Neural progenitor cell (in vitro differentiated cells): Measurements from ENCODE around the gene CLEC4G. TPM values are rescaled to one million over a fixed set of nuclear protein-coding genes. Genes with fewer than 3 reads are reported as not detected.

Source experiments
- DNase-seq: peaks from one replicate; pipeline ENCODE4 v3.0.0-alpha.2; 2016; ENCODE audit warnings: low spot score
- H2AFZ ChIP-seq: fragments of 200-600 bp; sonication (generic); replicated peaks from 2 replicates; pipeline ENCODE4 v1.6.1; 2016; ENCODE audit warnings: antibody characterized with exemption
- H3F3A ChIP-seq: fragments of 200-600 bp; sonication (generic); 2 replicates; pipeline ENCODE4 v1.6.1; 2016; ENCODE audit warnings: antibody characterized with exemption, low read depth
- H3K27ac ChIP-seq: fragments of 200-600 bp; sonication (generic); 2 replicates; pipeline ENCODE4 v1.5.1; 2016; ENCODE audit warnings: mild to moderate bottlenecking
- H3K27me3 ChIP-seq: fragments of 200-600 bp; sonication (generic); 2 replicates; pipeline ENCODE4 v1.6.1; 2016; ENCODE audit warnings: mild to moderate bottlenecking, moderate library complexity
- H3K36me3 ChIP-seq: fragments of 200-600 bp; sonication (generic); 2 replicates; pipeline ENCODE4 v1.5.1; 2016
- H3K4me1 ChIP-seq: fragments of 200-600 bp; sonication (generic); 2 replicates; pipeline ENCODE4 v1.6.1; 2016; ENCODE audit warnings: mixed run types
- H3K4me2 ChIP-seq: fragments of 200-600 bp; sonication (generic); 2 replicates; pipeline ENCODE4 v1.6.1; 2016
- H3K4me3 ChIP-seq: fragments of 200-600 bp; sonication (generic); 2 replicates; pipeline ENCODE4 v1.5.1; 2016
- H3K79me2 ChIP-seq: fragments of 200-600 bp; sonication (generic); 2 replicates; pipeline ENCODE4 v1.6.1; 2016; ENCODE audit warnings: low read depth
- H3K9ac ChIP-seq: fragments of 200-600 bp; sonication (generic); 2 replicates; pipeline ENCODE4 v1.6.1; 2016
- H3K9me3 ChIP-seq: fragments of 200-600 bp; sonication (generic); 2 replicates; pipeline ENCODE4 v1.5.1; 2016; ENCODE audit warnings: low read depth
- H4K20me1 ChIP-seq: fragments of 200-600 bp; sonication (generic); 2 replicates; pipeline ENCODE4 v1.6.1; 2016; ENCODE audit warnings: low read depth
- H3K27ac Mint-ChIP-seq: 3 replicates; pipeline ENCODE4 v1.8.0; 2021; ENCODE audit warnings: mixed read lengths
- H3K27me3 Mint-ChIP-seq: 2 replicates; pipeline ENCODE4 v1.8.0; 2022; ENCODE audit warnings: low read depth, mild to moderate bottlenecking, inconsistent platforms, moderate library complexity, mixed read lengths; ENCODE audit not compliant: insufficient read depth
- H3K36me3 Mint-ChIP-seq: 3 replicates; pipeline ENCODE4 v1.8.0; 2021; ENCODE audit warnings: mixed read lengths
- H3K4me1 Mint-ChIP-seq: 3 replicates; pipeline ENCODE4 v1.8.0; 2021; ENCODE audit warnings: mixed read lengths
- H3K4me3 Mint-ChIP-seq: 3 replicates; pipeline ENCODE4 v1.8.0; 2021; ENCODE audit warnings: mild to moderate bottlenecking, moderate library complexity, mixed read lengths
- H3K9me3 Mint-ChIP-seq: 3 replicates; pipeline ENCODE4 v1.8.0; 2020; ENCODE audit warnings: mixed read lengths
- CTCF ChIP-seq: fragments of 200-600 bp; sonication (generic); IDR thresholded peaks from 2 replicates; pipeline ENCODE4 v1.5.1; 2017; ENCODE audit warnings: antibody characterized with exemption, mild to moderate bottlenecking
- EZH2 ChIP-seq: fragments of 200-600 bp; sonication (generic); IDR thresholded peaks from 2 replicates; pipeline ENCODE4 v1.6.1; 2017; ENCODE audit warnings: antibody characterized with exemption, mild to moderate bottlenecking, moderate library complexity
- EZH2phosphoT487 ChIP-seq: fragments of 200-600 bp; sonication (generic); IDR thresholded peaks from 2 replicates; pipeline ENCODE4 v1.6.1; 2017; ENCODE audit warnings: antibody characterized with exemption
- total RNA-seq: library from RNA; depleted of rRNA; stranded (reverse); fragments of >200 nt; gene quantifications from 2 replicates; pipeline ENCODE4 v1.2.3, GENCODE V29; 2015; ENCODE audit warnings: low replicate concordance

CLEC4G gene
- total RNA-seq, 1 donor from 2014 or later, result not detected

GRCh38 chr19:7744871-7745650, 13.2 kb upstream of the CLEC4G start:
- Histone ChIP-seq H3F3A (no peaks in the 10 kb centered on the region), H3K9me3 (no peaks in the 10 kb centered on the region), H3K4me3 (no peak overlapping the region), H3K4me1 (no peaks in the 10 kb centered on the region), H2AFZ (no peak overlapping the region), H3K27ac (no peak overlapping the region), H3K9ac (no peak overlapping the region), H3K36me3 (no peaks in the 10 kb centered on the region), H4K20me1 (no peaks in the 10 kb centered on the region), H3K79me2 (no peaks in the 10 kb centered on the region), H3K27me3 (peaks cover 21% of the 10 kb centered on the region), H3K4me2 (no peak overlapping the region)
- no peaks in the 10 kb centered on the region for H3K4me1 Mint-ChIP-seq
- TF ChIP-seq EZH2 (no peak), EZH2phosphoT487 (no peak), CTCF (no peak)
- no peak for DNase-seq
- peaks cover 17% of the 10 kb centered on the region for H3K27me3 Mint-ChIP-seq
- no peak overlapping the region for H3K4me3 Mint-ChIP-seq
- H3K27ac Mint-ChIP-seq, result no peak overlapping the region
- H3K9me3 Mint-ChIP-seq, result peaks cover 4% of the 10 kb centered on the region
- H3K36me3 Mint-ChIP-seq, result no peaks in the 10 kb centered on the region

DNA sequence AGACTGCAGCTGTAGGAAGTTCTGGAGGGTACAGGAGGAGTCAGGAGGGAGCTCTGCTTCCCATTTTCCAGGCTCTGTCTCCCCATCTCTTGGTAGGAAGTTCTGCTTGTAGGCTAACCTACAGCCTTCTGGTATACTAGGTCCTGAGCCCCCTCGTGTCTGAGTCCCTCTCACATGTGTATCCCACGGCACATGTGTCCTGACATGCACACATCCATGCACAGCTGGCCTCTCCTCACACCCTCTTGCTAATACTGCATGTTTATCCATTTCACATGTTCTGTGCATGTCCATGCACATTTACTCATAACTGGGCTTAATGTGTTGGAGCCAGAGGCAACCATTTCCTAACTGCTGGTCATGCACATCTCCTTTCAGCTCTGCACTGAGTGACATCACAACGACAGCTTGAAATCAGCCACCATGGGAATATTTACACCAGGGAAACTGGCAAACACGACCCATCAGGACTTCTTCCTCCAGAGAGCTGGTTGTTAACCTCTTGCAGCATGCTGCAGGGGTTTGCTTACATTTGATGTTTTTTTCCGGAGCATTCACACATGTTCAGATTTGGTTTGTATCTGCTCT, 12.4 kb upstream of the CLEC4G start:
- no peaks in the 10 kb centered on the region for H3K36me3 Mint-ChIP-seq
- H4K20me1 ChIP-seq, result no peaks in the 10 kb centered on the region
- H3K9me3 ChIP-seq, result no peaks in the 10 kb centered on the region
- H3F3A ChIP-seq, result no peaks in the 10 kb centered on the region
- H3K79me2 ChIP-seq, result no peaks in the 10 kb centered on the region
- no peak overlapping the region for H3K4me3 ChIP-seq
- H3K4me2 ChIP-seq, result no peak overlapping the region
- H3K4me1 ChIP-seq, result no peaks in the 10 kb centered on the region
- peaks cover 20% of the 10 kb centered on the region for H3K27me3 Mint-ChIP-seq
- DNase-seq, result no peak
- TF ChIP-seq EZH2phosphoT487 (no peak), EZH2 (no peak), CTCF (no peak)
- H3K27me3 ChIP-seq, result peaks cover 28% of the 10 kb centered on the region
- no peak overlapping the region for H3K9ac ChIP-seq
- H2AFZ ChIP-seq, result no peak overlapping the region
- H3K4me1 Mint-ChIP-seq, result no peaks in the 10 kb centered on the region
- no peak overlapping the region for H3K27ac Mint-ChIP-seq
- no peaks in the 10 kb centered on the region for H3K36me3 ChIP-seq
- H3K4me3 Mint-ChIP-seq, result peak overlapping the region; percentile 12
- H3K9me3 Mint-ChIP-seq, result peaks cover 4% of the 10 kb centered on the region
- H3K27ac ChIP-seq, result no peak overlapping the region

- H3K4me3 ChIP-seq, result no peak overlapping the region
- peaks cover 4% of the 10 kb centered on the region for H3K9me3 Mint-ChIP-seq
- H4K20me1 ChIP-seq, result no peaks in the 10 kb centered on the region
- no peaks in the 10 kb centered on the region for H3K4me1 Mint-ChIP-seq
- H3K27ac Mint-ChIP-seq, result no peak overlapping the region
- no peaks in the 10 kb centered on the region for H3F3A ChIP-seq
- no peak for DNase-seq
- peaks cover 36% of the 10 kb centered on the region for H3K27me3 ChIP-seq
- TF ChIP-seq EZH2phosphoT487, result no peak
- no peak for TF ChIP-seq EZH2
- TF ChIP-seq CTCF, result no peak
- no peak overlapping the region for H3K27ac ChIP-seq
- H3K9me3 ChIP-seq, result no peaks in the 10 kb centered on the region
- no peak overlapping the region for H3K9ac ChIP-seq
- H2AFZ ChIP-seq, result no peak overlapping the region
- no peaks in the 10 kb centered on the region for H3K4me1 ChIP-seq
- no peaks in the 10 kb centered on the region for H3K36me3 ChIP-seq
- H3K36me3 Mint-ChIP-seq, result no peaks in the 10 kb centered on the region
- no peak overlapping the region for H3K4me2 ChIP-seq
- no peaks in the 10 kb centered on the region for H3K79me2 ChIP-seq
- H3K4me3 Mint-ChIP-seq, result no peak overlapping the region
- peaks cover 22% of the 10 kb centered on the region for H3K27me3 Mint-ChIP-seq
Observed at GRCh38 chr19:7743425-7743841, 11.5 kb upstream of the CLEC4G start.
